ENCODE results near the gene SSC5D.

The SSC5D gene

DNA sequence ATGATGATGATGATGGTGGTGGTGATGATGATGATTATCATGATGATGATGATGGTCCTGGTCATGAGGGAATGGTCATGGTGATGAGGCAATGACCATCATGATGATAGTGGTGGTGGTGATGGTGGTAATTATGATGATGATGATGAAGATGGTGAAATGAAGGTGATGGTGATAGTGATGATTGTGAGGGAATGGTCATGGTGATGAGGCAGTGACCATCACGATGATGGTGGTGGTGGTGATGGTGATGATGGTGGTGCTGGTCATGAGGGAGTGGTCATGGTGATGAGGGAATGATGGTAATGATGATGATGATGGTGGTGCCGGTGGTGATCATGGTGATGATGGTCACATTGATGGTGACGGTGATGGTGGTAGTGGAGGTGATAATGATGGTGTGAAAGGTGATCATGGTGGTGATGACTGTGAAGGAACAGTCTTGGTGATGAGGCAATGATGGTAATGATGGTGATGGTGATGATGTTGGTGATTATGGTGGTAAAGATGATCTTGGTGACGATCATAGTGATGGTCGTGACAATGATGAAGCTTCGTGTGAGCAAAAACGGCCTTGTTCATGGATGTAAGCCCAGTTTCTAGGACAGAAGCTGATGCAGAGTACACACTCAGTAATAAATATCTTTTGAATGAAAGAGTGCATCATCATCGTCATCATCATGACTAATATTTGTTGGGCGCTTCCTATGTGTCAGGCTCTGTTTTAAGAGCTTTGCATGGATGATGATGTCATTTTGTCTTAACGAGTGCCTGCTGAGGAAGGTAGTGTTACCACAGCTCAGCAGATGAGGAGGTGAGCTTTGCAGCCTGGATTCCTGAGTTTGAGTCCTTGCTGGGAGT lies 31.4 kb downstream of the SSC5D start (continued):
- TF ChIP-seq, protein P1, sequence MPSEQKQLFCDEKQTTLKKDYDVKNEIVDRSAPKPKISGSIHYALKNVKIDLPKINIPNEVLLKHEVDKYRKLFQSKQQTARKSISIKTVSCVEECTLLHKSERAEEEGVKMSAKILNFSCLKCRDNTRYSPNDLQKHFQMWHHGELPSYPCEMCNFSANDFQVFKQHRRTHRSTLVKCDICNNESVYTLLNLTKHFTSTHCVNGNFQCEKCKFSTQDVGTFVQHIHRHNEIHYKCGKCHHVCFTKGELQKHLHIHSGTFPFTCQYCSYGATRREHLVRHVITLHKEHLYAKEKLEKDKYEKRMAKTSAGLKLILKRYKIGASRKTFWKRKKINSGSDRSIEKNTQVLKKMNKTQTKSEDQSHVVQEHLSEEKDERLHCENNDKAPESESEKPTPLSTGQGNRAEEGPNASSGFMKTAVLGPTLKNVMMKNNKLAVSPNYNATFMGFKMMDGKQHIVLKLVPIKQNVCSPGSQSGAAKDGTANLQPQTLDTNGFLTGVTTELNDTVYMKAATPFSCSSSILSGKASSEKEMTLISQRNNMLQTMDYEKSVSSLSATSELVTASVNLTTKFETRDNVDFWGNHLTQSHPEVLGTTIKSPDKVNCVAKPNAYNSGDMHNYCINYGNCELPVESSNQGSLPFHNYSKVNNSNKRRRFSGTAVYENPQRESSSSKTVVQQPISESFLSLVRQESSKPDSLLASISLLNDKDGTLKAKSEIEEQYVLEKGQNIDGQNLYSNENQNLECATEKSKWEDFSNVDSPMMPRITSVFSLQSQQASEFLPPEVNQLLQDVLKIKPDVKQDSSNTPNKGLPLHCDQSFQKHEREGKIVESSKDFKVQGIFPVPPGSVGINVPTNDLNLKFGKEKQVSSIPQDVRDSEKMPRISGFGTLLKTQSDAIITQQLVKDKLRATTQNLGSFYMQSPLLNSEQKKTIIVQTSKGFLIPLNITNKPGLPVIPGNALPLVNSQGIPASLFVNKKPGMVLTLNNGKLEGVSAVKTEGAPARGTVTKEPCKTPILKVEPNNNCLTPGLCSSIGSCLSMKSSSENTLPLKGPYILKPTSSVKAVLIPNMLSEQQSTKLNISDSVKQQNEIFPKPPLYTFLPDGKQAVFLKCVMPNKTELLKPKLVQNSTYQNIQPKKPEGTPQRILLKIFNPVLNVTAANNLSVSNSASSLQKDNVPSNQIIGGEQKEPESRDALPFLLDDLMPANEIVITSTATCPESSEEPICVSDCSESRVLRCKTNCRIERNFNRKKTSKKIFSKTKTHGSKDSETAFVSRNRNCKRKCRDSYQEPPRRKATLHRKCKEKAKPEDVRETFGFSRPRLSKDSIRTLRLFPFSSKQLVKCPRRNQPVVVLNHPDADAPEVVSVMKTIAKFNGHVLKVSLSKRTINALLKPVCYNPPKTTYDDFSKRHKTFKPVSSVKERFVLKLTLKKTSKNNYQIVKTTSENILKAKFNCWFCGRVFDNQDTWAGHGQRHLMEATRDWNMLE (tag by site-specific recombination; conservative IDR thresholded peaks at IDR 0.05; ENCODE audit: low read depth): peak; percentile 41; the same call in 1 of the 2 replicates
- peak; percentile 23; the same call in 1 of the 2 replicates for TF ChIP-seq ZNF843 (tag by site-specific recombination; IDR thresholded peaks at IDR 0.05)
- TF ChIP-seq ZNF324 (tag by site-specific recombination; IDR thresholded peaks at IDR 0.05): peak; percentile 50; the same call in 1 of the 2 replicates
- TF ChIP-seq KLF1 (tag by site-specific recombination; IDR thresholded peaks at IDR 0.05): no peak; the same call in 1 of the 2 replicates
- 0 out of 2 replicates have a peak, but pooled peaks have one; percentile 15 for TF ChIP-seq ZBTB48 (tag by site-specific recombination; IDR thresholded peaks at IDR 0.05)
- TF ChIP-seq KLF10 (tag by site-specific recombination; IDR thresholded peaks at IDR 0.05): no peak
- TF ChIP-seq ZNF433 (tag by site-specific recombination; IDR thresholded peaks at IDR 0.05; ENCODE audit: low read depth): no peak
- no peak for TF ChIP-seq ZNF626 (tag by site-specific recombination; IDR thresholded peaks at IDR 0.05)
- TF ChIP-seq ZNF223 (tag by site-specific recombination; IDR thresholded peaks at IDR 0.05): no peak
- TF ChIP-seq, protein P2, sequence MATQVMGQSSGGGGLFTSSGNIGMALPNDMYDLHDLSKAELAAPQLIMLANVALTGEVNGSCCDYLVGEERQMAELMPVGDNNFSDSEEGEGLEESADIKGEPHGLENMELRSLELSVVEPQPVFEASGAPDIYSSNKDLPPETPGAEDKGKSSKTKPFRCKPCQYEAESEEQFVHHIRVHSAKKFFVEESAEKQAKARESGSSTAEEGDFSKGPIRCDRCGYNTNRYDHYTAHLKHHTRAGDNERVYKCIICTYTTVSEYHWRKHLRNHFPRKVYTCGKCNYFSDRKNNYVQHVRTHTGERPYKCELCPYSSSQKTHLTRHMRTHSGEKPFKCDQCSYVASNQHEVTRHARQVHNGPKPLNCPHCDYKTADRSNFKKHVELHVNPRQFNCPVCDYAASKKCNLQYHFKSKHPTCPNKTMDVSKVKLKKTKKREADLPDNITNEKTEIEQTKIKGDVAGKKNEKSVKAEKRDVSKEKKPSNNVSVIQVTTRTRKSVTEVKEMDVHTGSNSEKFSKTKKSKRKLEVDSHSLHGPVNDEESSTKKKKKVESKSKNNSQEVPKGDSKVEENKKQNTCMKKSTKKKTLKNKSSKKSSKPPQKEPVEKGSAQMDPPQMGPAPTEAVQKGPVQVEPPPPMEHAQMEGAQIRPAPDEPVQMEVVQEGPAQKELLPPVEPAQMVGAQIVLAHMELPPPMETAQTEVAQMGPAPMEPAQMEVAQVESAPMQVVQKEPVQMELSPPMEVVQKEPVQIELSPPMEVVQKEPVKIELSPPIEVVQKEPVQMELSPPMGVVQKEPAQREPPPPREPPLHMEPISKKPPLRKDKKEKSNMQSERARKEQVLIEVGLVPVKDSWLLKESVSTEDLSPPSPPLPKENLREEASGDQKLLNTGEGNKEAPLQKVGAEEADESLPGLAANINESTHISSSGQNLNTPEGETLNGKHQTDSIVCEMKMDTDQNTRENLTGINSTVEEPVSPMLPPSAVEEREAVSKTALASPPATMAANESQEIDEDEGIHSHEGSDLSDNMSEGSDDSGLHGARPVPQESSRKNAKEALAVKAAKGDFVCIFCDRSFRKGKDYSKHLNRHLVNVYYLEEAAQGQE (tag by site-specific recombination; IDR thresholded peaks at IDR 0.05): no peak
- no peak for TF ChIP-seq ZNF274 (IDR thresholded peaks at IDR 0.05; ENCODE audit: low read length)
- TF ChIP-seq ZNF274 (tag by site-specific recombination; IDR thresholded peaks at IDR 0.05; ENCODE audit: borderline replicate concordance): peak; percentile 39; the same call in 1 of the 2 replicates
- TF ChIP-seq ZNF214 (tag by site-specific recombination; IDR thresholded peaks at IDR 0.05; ENCODE audit: borderline replicate concordance): no peak
- TF ChIP-seq ZNF169 (tag by site-specific recombination; IDR thresholded peaks at IDR 0.05): peak; percentile 92
- TF ChIP-seq, protein P3, sequence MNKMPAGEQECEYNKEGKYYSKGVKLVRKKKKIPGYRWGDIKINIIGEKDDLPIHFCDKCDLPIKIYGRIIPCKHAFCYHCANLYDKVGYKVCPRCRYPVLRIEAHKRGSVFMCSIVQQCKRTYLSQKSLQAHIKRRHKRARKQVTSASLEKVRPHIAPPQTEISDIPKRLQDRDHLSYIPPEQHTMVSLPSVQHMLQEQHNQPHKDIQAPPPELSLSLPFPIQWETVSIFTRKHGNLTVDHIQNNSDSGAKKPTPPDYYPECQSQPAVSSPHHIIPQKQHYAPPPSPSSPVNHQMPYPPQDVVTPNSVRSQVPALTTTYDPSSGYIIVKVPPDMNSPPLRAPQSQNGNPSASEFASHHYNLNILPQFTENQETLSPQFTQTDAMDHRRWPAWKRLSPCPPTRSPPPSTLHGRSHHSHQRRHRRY (tag by site-specific recombination; IDR thresholded peaks at IDR 0.05): no peak
- 0 out of 2 replicates have a peak, but pooled peaks have one; percentile 43 for TF ChIP-seq ZFP37 (tag by site-specific recombination; IDR thresholded peaks at IDR 0.05)
- TF ChIP-seq ZNF510 (tag by site-specific recombination; IDR thresholded peaks at IDR 0.05; ENCODE audit: insufficient replicate concordance): no peak
- no peak for TF ChIP-seq ZNF354C (tag by site-specific recombination; IDR thresholded peaks at IDR 0.05; ENCODE audit: borderline replicate concordance, low read depth)
- TF ChIP-seq, protein P4, sequence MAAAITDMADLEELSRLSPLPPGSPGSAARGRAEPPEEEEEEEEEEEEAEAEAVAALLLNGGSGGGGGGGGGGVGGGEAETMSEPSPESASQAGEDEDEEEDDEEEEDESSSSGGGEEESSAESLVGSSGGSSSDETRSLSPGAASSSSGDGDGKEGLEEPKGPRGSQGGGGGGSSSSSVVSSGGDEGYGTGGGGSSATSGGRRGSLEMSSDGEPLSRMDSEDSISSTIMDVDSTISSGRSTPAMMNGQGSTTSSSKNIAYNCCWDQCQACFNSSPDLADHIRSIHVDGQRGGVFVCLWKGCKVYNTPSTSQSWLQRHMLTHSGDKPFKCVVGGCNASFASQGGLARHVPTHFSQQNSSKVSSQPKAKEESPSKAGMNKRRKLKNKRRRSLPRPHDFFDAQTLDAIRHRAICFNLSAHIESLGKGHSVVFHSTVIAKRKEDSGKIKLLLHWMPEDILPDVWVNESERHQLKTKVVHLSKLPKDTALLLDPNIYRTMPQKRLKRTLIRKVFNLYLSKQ (tag by site-specific recombination; IDR thresholded peaks at IDR 0.05; ENCODE audit: borderline replicate concordance): no peak
- TF ChIP-seq YY1 (tag by site-specific recombination; IDR thresholded peaks at IDR 0.05): no peak
- TF ChIP-seq MYNN (tag by site-specific recombination; IDR thresholded peaks at IDR 0.05; ENCODE audit: borderline replicate concordance): no peak
- no peak for TF ChIP-seq ZNF530 (tag by site-specific recombination; IDR thresholded peaks at IDR 0.05; ENCODE audit: low read depth)
- 0 out of 2 replicates have a peak, but pooled peaks have one; percentile 41 for TF ChIP-seq ZNF560 (tag by site-specific recombination; IDR thresholded peaks at IDR 0.05; ENCODE audit: borderline replicate concordance)
- TF ChIP-seq ZNF221 (tag by site-specific recombination; IDR thresholded peaks at IDR 0.05; ENCODE audit: borderline replicate concordance): no peak
- TF ChIP-seq, protein P5, sequence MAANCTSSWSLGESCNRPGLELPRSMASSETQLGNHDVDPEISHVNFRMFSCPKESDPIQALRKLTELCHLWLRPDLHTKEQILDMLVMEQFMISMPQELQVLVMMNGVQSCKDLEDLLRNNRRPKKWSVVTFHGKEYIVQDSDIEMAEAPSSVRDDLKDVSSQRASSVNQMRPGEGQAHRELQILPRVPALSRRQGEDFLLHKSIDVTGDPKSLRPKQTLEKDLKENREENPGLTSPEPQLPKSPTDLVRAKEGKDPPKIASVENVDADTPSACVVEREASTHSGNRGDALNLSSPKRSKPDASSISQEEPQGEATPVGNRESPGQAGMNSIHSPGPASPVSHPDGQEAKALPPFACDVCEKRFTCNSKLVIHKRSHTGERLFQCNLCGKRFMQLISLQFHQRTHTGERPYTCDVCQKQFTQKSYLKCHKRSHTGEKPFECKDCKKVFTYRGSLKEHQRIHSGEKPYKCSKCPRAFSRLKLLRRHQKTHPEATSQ (tag by site-specific recombination; IDR thresholded peaks at IDR 0.05): no peak; the same call in 1 of the 2 replicates
- TF ChIP-seq ZNF521 (tag by site-specific recombination; IDR thresholded peaks at IDR 0.05): no peak
